ENCODE results near the gene PATL1.
A peak's percentile ranks its signal among the peaks of the same experiment; 100 is the strongest.

The PATL1 gene

DNA sequence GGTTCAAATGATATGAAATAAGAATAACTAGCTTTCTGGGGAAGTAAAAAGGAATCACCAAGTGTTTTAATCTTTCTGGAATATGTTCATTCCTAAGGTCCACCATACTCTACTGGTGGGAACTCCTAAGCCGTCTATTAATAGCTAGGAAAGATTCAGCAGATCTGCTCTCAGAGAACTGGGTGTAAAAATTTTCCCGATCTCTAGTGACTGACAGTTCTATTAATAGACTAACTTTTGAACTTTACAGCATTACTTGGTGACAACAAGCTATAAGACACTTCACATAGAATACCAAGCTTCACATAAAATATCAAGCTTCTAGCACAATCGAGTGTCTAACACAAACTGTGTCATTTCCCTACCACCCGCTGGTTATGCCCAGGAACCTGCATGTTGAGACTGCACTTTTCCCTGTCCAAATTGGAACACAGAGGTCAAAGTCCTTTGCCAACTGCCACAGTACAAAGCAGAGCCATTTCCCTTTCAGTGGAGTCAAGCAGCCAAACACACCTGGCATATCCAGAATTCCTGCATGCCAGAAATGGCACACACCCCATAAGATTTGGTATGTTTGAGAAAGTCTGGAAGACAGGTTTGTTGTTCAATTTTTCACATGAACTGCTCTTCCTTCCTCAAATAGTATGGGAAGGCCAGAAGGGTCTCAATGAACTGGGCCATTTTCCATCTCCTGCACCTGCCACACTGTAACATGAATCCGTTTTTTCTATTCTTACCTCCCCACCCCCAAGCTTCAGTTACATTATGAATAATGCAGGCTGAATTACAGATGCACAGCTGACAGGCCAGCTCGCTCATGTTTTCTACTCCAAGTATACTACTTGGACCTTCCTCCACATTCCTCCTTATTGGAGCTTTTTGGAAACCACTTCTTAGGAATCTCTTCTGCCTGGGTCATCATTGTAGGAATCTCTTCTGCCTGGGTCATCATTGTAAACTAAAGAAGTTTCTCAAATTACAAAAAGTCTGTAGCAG lies 57.0 kb downstream of the PATL1 start:
- peak; percentile 15 for DNase-seq

- no peak for DNase-seq
Measured at GRCh38 chr11:59610289-59610688, 58.5 kb downstream of the PATL1 start.

DNA sequence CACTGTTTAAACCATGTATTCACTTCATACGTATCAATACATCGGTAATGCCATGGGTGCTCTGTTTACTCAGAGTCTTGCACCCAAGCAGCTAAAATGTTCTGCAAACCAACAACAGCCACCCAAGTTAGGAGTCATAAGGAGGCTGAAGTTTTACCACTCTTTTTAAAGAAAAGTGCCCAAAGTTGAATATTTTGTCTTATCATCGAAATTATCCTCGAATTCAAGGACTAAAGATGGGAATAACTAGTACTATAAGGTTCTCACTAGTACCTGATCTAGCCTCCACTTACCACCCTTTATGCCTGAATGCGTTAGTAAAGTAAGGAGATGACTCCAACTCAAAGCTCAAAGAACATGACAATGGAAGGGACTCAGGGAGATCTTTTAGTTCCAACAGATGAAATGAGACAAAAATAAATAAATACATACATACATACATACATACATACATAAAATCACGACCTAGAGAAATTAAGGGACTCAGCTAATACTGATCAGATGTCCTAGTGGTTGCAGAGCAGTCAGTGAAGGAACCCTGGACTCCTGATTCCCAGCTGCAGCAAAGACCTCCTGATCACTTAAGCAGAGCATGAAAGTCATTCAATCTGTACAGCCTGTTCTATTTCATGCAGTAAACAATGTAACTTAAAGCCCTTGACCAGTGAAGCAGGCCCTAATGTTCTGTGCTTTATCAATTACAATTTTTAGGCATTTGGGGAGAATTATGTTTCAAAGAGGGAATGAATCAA lies 61.0 kb downstream of the PATL1 start:
- DNase-seq, result no peak

DNA sequence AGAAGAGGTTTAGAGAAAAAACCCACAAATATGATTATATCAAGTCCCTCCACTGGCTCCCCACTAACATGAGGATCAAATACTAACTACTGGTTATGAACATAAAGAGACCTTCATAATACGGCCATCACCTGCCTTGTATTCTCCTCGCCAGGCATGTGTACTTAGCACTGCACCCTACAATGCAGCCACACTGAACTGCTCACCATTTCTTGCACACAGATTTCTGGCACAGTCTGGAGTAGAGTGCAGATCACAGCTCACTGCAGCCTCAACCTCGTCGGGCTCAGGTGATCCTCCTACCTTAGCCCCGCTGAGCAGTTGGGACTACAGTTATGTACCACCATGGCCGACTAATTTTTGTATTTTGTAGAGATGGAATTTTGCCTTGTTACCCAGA lies 66.4 kb downstream of the PATL1 start:
- DNase-seq, result no peak

GRCh38 chr11:59601788-59602187 lies 67.0 kb downstream of the PATL1 start:
- no peak for DNase-seq

DNA sequence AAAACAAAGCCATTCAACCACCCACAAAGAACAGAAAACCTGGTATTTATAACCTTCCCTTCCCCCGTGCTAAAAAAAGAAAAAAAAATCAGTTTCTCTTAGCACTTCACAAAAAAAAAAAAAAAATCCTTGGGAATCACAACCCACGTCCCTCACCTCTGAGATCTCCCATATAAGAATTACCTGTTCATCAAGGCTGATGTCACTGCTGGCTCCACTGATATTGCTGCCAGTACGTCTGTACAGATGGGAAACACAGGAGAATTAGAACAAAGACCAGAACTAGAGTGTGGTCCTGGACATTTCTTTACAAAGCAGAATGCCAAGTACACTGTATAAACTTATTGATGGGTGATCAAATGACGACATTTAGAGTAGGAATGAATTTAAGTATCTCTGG lies 68.2 kb downstream of the PATL1 start:
- no peak for DNase-seq

DNA sequence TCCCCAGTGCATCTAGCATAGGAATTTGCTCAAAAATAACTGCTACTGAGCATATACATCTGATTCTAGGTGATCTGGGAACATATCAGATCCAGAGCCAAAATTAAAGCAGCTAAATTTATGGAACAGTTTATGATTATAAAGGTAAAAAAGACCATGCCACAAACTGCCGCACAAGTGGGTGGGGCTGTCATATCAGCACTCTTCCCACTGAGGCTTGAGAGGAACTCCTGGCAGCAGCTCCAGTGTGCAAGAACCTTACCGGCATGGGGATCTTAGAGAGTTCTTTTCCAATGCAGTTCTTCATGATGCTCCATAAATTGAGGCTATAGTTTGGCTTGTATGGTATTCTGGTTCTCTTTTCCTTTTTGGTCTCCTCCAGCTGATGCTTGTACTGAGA lies 68.6 kb downstream of the PATL1 start:
- no peak for DNase-seq

GRCh38 chr11:59598961-59599360 lies 69.9 kb downstream of the PATL1 start:
- no peak for DNase-seq

Measured in HCEC 1CT (cell line).